Suppressor macrophage (primary cell): ENCODE measurements around the gene ATP5PO.
"Not testable (repeated sequence)": the region's sequence is repeated elsewhere in the genome, so short reads cannot be mapped to it uniquely, and the experiment has no call there.

Source experiments
- DNase-seq, 4 experiments: peaks; one replicate each; pipeline ENCODE4 v3.0.0-alpha.2; 2020 to 2022

Gene ATP5PO

GRCh38 chr21:33865996-33866575 is 49.5 kb downstream of the ATP5PO start:
- DNase-seq: no peak

- DNase-seq: no peak
Observed at GRCh38 chr21:33865176-33865575, 50.4 kb downstream of the ATP5PO start.

GRCh38 chr21:33864150-33864549 is 51.5 kb downstream of the ATP5PO start:
- DNase-seq: no peak

GRCh38 chr21:33863191-33863590 is 52.4 kb downstream of the ATP5PO start:
- DNase-seq: not testable (repeated sequence)

- DNase-seq: no peak
Observed at GRCh38 chr21:33861125-33861524, 54.5 kb downstream of the ATP5PO start.

GRCh38 chr21:33860332-33860879 is 55.2 kb downstream of the ATP5PO start:
- DNase-seq: no peak

- no peak for DNase-seq
Observed at GRCh38 chr21:33859373-33860102, 56.1 kb downstream of the ATP5PO start.

GRCh38 chr21:33858667-33859372 is 56.8 kb downstream of the ATP5PO start:
- DNase-seq: no peak

- no peak for DNase-seq
Observed at GRCh38 chr21:33857846-33858666, 57.5 kb downstream of the ATP5PO start.

GRCh38 chr21:33856893-33857527 is 58.6 kb downstream of the ATP5PO start:
- no peak for DNase-seq

GRCh38 chr21:33855190-33855589 is 60.4 kb downstream of the ATP5PO start:
- no peak for DNase-seq

GRCh38 chr21:33854604-33855003 is 61.0 kb downstream of the ATP5PO start:
- peak in 1 of 4 experiments; percentile 21 for DNase-seq
